ENCODE data around the gene RNF213. TPM values are rescaled to one million over a fixed set of nuclear protein-coding genes. Genes with fewer than 3 reads are reported as not detected.
"Not testable (repeated sequence)": the region's sequence is repeated elsewhere in the genome, so short reads cannot be mapped to it uniquely, and the experiment has no call there.

RNF213 gene
- total RNA-seq, 3 donors from 2014 or later: 205 to 289 (median 262) TPM

GRCh38 chr17:80330938-80331337, 70.3 kb downstream of the RNF213 start:
- not testable (repeated sequence) for H3K4me1 Mint-ChIP-seq (ENCODE audit: low read depth); ATAC-seq; DNase-seq; H3K9me3 Mint-ChIP-seq; H3K4me3 Mint-ChIP-seq; H3K27me3 Mint-ChIP-seq (ENCODE audit: low read depth)
- peaks cover 73% of the 10 kb centered on the region for H3K36me3 Mint-ChIP-seq (ENCODE audit: insufficient read depth)

DNA sequence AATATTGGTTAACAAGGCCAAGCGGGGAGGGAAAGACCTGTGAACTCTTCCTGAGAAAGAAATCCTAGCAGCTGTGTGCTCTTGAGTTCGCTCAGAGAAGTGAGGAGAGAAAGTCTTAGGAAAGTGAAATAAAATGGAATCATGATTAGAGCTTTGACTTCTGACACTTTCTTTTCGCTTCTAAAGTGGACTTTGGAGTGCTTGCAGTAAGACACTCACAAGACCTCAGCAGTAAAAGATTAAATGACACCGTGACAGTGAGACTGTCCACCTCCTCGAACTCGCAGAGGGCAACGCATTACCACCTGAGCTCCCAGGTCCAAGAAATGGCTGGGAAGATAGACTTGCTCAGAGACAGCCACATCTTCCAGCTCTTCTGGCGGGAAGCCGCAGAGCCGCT, 71.2 kb downstream of the RNF213 start:
- H3K27me3 Mint-ChIP-seq (ENCODE audit: low read depth): no peaks in the 10 kb centered on the region
- H3K9me3 Mint-ChIP-seq: no peaks in the 10 kb centered on the region
- DNase-seq: no peak
- H3K4me3 Mint-ChIP-seq: no peak overlapping the region
- no peak for ATAC-seq
- peaks cover 71% of the 10 kb centered on the region for H3K36me3 Mint-ChIP-seq (ENCODE audit: insufficient read depth)
- H3K4me1 Mint-ChIP-seq (ENCODE audit: low read depth): no peaks in the 10 kb centered on the region

DNA sequence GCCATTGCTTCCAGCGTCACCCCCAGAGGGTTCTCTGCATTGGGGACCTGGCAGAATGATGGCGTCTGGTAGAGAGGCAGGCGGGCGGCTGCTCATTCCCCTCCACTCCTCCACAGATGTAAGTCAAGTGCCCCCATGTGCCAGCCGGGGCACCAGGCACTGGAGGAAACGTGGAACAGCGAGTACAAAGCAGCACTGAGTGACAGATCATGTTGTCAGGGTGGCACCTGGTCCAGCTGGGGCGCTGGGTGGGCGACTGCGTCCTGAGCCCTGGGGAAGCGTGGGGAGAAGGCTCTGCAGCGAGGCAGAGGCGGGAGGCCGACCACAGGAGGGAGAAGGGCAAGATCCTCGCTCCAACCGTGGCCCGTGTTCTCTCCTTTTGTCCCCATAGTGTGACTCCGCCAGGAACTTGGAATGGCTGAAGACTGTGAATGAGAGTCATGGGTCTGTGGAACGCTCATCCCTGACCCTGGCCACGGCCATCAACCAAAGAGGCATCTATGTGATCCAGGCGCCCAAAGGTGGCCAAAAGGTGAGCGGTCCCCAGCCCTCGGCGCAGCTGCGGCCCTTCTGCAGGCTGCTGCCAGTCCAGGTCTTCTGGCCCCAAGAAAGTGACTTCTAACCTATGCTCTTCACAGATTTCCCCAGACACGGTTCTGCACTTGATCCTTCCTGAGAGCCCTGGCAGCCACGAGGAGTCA, 76.7 kb downstream of the RNF213 start:
- Mint-ChIP-seq H3K4me1 (ENCODE audit: low read depth) (no peaks in the 10 kb centered on the region), H3K36me3 (ENCODE audit: insufficient read depth) (peaks cover 43% of the 10 kb centered on the region), H3K4me3 (no peak overlapping the region), H3K9me3 (no peaks in the 10 kb centered on the region), H3K27me3 (ENCODE audit: low read depth) (no peaks in the 10 kb centered on the region)
- DNase-seq (no peak), ATAC-seq (no peak)

- H3K9me3 Mint-ChIP-seq: no peaks in the 10 kb centered on the region
- peaks cover 45% of the 10 kb centered on the region for H3K36me3 Mint-ChIP-seq (ENCODE audit: insufficient read depth)
- ATAC-seq (no peak), DNase-seq (no peak)
- no peak overlapping the region for H3K4me3 Mint-ChIP-seq
- H3K4me1 Mint-ChIP-seq (ENCODE audit: low read depth): no peaks in the 10 kb centered on the region
- no peaks in the 10 kb centered on the region for H3K27me3 Mint-ChIP-seq (ENCODE audit: low read depth)
These were observed 78.5 kb downstream of the RNF213 start for GRCh38 chr17:80339118-80339517.

DNA sequence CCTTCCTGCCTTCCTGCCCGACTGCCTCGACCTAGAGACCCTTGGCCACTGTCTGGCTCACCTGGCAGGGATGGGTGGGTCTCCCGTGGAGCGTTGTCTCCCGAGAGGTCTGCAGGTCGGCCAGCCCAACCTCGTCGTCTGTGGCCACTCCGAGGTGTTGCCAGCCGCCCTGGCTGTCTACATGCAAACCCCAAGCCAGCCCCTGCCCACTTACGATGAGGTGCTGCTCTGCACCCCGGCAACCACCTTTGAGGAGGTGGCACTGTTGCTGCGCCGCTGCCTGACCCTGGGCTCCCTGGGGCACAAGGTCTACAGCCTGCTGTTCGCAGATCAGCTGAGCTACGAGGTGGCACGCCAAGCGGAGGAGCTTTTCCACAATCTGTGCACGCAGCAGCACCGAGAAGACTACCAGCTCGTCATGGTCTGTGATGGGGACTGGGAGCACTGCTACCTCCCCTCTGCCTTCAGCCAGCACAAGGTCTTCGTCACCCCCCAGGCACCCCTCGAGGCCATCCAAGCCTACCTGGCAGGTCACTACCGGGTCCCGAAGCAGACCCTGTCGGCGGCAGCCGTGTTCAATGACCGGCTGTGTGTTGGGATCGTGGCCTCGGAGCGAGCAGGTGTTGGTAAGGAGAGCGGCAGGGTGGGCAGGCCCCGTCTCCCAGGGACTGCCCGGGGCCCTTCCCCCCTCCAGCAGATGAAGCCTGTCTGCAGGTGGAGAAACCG, 79.2 kb downstream of the RNF213 start:
- Mint-ChIP-seq H3K27me3 (ENCODE audit: low read depth) (no peaks in the 10 kb centered on the region), H3K9me3 (no peaks in the 10 kb centered on the region), H3K36me3 (ENCODE audit: insufficient read depth) (peaks cover 46% of the 10 kb centered on the region), H3K4me1 (ENCODE audit: low read depth) (no peaks in the 10 kb centered on the region), H3K4me3 (no peak overlapping the region)
- ATAC-seq (peak in 1 of 2 donors; percentile 8), DNase-seq (no peak)

GRCh38 chr17:80345321-80345720, 84.7 kb downstream of the RNF213 start:
- Mint-ChIP-seq H3K9me3 (no peaks in the 10 kb centered on the region), H3K36me3 (ENCODE audit: insufficient read depth) (peaks cover 73% of the 10 kb centered on the region), H3K27me3 (ENCODE audit: low read depth) (no peaks in the 10 kb centered on the region), H3K4me1 (ENCODE audit: low read depth) (no peaks in the 10 kb centered on the region), H3K4me3 (no peak overlapping the region)
- DNase-seq (no peak), ATAC-seq (no peak)

- Mint-ChIP-seq H3K4me3 (no peak overlapping the region), H3K9me3 (no peaks in the 10 kb centered on the region), H3K4me1 (ENCODE audit: low read depth) (no peaks in the 10 kb centered on the region), H3K27me3 (ENCODE audit: low read depth) (no peaks in the 10 kb centered on the region), H3K36me3 (ENCODE audit: insufficient read depth) (peaks cover 76% of the 10 kb centered on the region)
- no peak for DNase-seq
- no peak for ATAC-seq
These were observed 85.3 kb downstream of the RNF213 start for GRCh38 chr17:80345841-80346497.

DNA sequence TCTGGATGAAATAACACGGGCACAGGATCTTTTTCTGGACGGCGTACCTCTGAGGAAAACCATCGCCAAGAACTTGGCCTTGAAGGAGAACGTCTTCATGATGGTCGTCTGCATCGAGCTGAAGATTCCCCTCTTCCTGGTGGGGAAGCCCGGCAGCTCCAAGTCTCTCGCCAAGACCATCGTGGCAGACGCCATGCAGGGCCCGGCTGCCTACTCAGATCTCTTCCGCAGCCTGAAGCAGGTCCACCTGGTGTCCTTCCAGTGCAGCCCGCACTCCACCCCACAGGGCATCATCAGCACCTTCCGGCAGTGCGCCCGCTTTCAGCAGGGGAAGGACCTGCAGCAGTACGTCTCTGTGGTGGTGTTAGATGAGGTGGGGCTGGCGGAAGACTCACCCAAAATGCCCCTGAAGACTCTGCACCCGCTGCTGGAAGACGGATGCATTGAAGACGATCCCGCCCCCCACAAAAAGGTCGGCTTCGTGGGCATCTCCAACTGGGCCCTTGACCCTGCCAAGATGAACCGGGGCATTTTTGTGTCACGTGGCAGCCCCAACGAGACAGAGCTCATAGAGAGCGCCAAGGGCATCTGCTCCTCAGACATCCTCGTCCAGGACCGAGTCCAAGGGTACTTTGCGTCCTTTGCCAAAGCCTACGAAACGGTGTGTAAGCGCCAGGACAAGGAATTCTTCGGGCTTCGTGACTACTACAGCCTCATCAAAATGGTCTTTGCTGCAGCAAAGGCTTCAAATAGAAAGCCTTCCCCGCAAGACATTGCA, 86.0 kb downstream of the RNF213 start:
- Mint-ChIP-seq H3K27me3 (ENCODE audit: low read depth) (no peaks in the 10 kb centered on the region), H3K4me3 (no peak overlapping the region), H3K9me3 (no peaks in the 10 kb centered on the region), H3K36me3 (ENCODE audit: insufficient read depth) (peaks cover 75% of the 10 kb centered on the region), H3K4me1 (ENCODE audit: low read depth) (no peaks in the 10 kb centered on the region)
- ATAC-seq (no peak), DNase-seq (no peak)

DNA sequence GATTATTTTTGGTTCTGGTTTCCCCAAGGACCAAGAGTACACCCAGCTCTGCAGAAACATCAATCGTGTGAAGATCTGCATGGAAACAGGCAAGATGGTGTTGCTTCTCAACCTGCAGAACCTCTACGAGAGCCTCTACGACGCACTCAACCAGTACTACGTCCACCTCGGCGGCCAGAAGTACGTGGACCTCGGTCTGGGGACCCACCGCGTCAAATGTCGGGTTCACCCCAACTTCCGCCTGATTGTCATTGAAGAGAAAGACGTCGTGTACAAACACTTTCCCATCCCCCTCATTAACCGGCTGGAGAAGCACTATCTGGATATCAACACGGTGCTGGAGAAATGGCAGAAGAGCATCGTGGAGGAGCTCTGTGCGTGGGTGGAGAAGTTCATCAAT, 86.9 kb downstream of the RNF213 start:
- H3K4me3 Mint-ChIP-seq: no peak overlapping the region
- no peak for ATAC-seq
- no peaks in the 10 kb centered on the region for H3K27me3 Mint-ChIP-seq (ENCODE audit: low read depth)
- no peak for DNase-seq
- no peaks in the 10 kb centered on the region for H3K9me3 Mint-ChIP-seq
- peaks cover 78% of the 10 kb centered on the region for H3K36me3 Mint-ChIP-seq (ENCODE audit: insufficient read depth)
- no peaks in the 10 kb centered on the region for H3K4me1 Mint-ChIP-seq (ENCODE audit: low read depth)

DNA sequence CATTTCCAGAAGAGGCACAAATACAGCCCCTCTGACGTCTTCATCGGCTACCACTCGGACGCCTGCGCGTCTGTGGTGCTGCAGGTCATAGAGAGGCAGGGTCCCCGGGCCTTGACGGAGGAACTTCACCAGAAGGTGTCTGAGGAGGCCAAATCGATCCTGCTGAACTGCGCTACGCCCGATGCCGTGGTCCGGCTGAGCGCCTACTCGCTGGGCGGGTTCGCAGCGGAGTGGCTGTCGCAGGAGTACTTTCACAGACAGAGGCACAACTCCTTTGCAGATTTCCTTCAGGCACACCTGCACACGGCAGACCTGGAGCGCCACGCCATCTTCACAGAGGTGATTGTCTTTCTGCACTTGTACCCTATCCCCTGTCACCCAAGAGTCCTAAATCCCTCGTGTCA, 87.3 kb downstream of the RNF213 start:
- no peak for ATAC-seq

GRCh38 chr17:80348551-80349150, 88.0 kb downstream of the RNF213 start:
- H3K36me3 Mint-ChIP-seq (ENCODE audit: insufficient read depth): peaks cover 80% of the 10 kb centered on the region
- no peaks in the 10 kb centered on the region for H3K27me3 Mint-ChIP-seq (ENCODE audit: low read depth)

More for the DNA sequence above, 87.3 kb downstream of the RNF213 start:
- no peaks in the 10 kb centered on the region for H3K9me3 Mint-ChIP-seq
- no peaks in the 10 kb centered on the region for H3K27me3 Mint-ChIP-seq (ENCODE audit: low read depth)
- H3K4me3 Mint-ChIP-seq: no peak overlapping the region
- H3K4me1 Mint-ChIP-seq (ENCODE audit: low read depth): no peaks in the 10 kb centered on the region
- peaks cover 79% of the 10 kb centered on the region for H3K36me3 Mint-ChIP-seq (ENCODE audit: insufficient read depth)
- no peak for DNase-seq

GRCh38 chr17:80349151-80349651, 88.5 kb downstream of the RNF213 start:
- ATAC-seq: peak in 1 of 2 donors; percentile 15
- H3K27me3 Mint-ChIP-seq (ENCODE audit: low read depth): no peaks in the 10 kb centered on the region
- no peak overlapping the region for H3K4me3 Mint-ChIP-seq
- H3K36me3 Mint-ChIP-seq (ENCODE audit: insufficient read depth): peaks cover 75% of the 10 kb centered on the region
- no peak for DNase-seq
- no peaks in the 10 kb centered on the region for H3K9me3 Mint-ChIP-seq
- no peaks in the 10 kb centered on the region for H3K4me1 Mint-ChIP-seq (ENCODE audit: low read depth)

More at GRCh38 chr17:80348551-80349150, 88.0 kb downstream of the RNF213 start:
- ATAC-seq (peak in 1 of 2 donors; percentile 17), DNase-seq (no peak)
- Mint-ChIP-seq H3K4me3 (no peak overlapping the region), H3K4me1 (ENCODE audit: low read depth) (no peaks in the 10 kb centered on the region), H3K9me3 (no peaks in the 10 kb centered on the region)

DNA sequence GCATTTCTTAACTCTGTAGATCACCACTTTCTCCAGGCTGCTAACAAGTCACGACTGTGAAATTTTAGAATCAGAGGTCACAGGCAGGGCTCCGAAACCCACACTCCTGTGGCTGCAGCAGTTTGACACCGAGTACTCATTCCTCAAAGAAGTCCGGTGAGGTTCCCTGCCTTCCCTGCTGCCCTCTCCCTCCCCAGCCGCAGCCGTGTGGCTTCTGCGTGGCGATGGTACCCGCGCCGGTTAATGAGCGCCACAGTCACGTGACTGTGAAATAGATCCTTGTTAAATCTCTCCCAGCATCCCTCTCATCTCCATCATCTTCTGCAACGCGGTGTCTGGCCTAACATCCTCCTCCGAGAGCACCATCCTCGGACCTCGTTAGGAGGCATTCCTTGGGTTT, 89.1 kb downstream of the RNF213 start:
- no peak for ATAC-seq
- Mint-ChIP-seq H3K9me3 (no peaks in the 10 kb centered on the region), H3K4me3 (no peak overlapping the region), H3K36me3 (ENCODE audit: insufficient read depth) (peaks cover 72% of the 10 kb centered on the region), H3K4me1 (ENCODE audit: low read depth) (no peaks in the 10 kb centered on the region), H3K27me3 (ENCODE audit: low read depth) (no peaks in the 10 kb centered on the region)
- no peak for DNase-seq

All from activated T-cell treated with anti-CD3 and anti-CD28 coated beads, Interleukin-2, amount 50 U/mL, for 4 hours (primary cell).